Bronchial smooth muscle cell (primary cell): ENCODE results near the gene POLR3A. TPM values are rescaled to one million over a fixed set of nuclear protein-coding genes. Genes with fewer than 3 reads are reported as not detected.

Experiments
- total RNA-seq: library from RNA; depleted of rRNA; stranded (reverse); fragments of >200 nt; gene quantifications from 2 replicates; pipeline ENCODE4 v1.2.1, GENCODE V29; 2014

The POLR3A gene
- total RNA-seq: 12.5 and 14.3 TPM in 2 replicates

GRCh38 chr10:78029269-78030226 is at the start of gene POLR3A:
Gene POLR3A (minus strand): TSS chr10:78029515. CDS start chr10:78029407, 108 bp downstream.

DNA sequence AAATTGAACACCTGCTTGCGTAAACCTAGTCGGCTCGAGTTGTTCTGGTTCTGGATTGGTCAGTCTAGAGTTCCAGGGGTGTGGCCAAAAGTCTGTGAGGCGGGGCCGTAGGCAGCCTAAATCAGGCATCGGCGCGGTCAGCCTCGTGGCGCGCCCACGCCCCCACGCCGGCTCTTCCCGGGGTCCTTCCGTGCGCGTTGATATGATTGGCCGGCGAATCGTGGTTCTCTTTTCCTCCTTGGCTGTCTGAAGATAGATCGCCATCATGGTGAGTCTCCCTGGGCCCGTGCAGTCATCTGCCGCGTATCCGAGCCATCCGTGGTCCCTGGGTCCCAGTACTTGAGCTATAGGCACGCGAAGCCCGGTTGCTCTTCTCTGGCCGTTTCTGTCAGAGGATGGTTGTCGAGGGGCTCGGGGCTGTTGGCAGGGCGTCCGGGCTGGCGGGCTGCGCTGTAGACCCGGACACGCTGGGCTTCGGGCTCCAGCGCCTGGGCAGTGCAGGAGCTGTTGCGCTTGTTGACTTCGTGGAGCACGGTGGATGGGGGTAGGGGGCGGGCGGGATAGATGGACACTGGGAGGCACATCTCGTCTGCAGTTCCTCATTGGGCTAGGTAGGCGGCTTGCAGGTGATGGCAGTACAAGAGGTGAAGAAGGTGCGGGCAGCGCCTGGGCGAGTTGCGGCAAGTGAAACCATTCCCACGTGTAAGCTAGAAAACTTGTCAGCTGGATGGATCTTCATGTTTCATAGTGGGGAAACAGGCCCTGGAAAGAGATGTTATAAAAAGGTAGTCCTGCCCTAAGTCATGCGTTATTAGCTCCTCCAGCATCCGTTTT is 4.5 kb upstream of the POLR3A start, which contains the start of gene RPS24:
Gene RPS24, plus strand, starts transcription at position 227 of the 834 bp plus-strand sequence. Its CDS starts 39 bp downstream, at position 266.

GRCh38 chr10:77926566-77927401 is 102.5 kb downstream of the POLR3A start, which contains the start of gene DLG5:
Gene DLG5 (minus strand): TSS chr10:77926755. CDS start chr10:77926520, 235 bp downstream.

Other genes starting within 250 kb of the POLR3A start
- gene DLG5, start 102.8 kb downstream of the POLR3A start, total RNA-seq: 33.9 and 46.0 TPM in 2 replicates
- 2,377 and 2,646 TPM in 2 replicates for gene RPS24, start 4.3 kb upstream of the POLR3A start, total RNA-seq